Testis (tissue), 2 donors: ENCODE measurements around the gene GRIK1.

Source experiments
- CTCF ChIP-seq, 3 experiments: fragments of 450-650 bp in 2 of 3; fragments of 200-600 bp in 1 of 3; sonication (generic) in 1 of 3; IDR thresholded peaks; one replicate each; pipeline ENCODE4 v1.5.1; 2016 to 2019; ENCODE audit warnings: antibody characterized with exemption in 3 of 3, mild to moderate bottlenecking in 2 of 3, moderate library complexity in 1 of 3
- POLR2A ChIP-seq: fragments of 450-650 bp; IDR thresholded peaks from one replicate; pipeline ENCODE4 v1.6.1; 2017; ENCODE audit warnings: antibody characterized with exemption, mild to moderate bottlenecking, moderate library complexity

- TF ChIP-seq CTCF (IDR thresholded peaks at IDR 0.05) = no peak
- no peak for TF ChIP-seq POLR2A
Observed at GRCh38 chr21:29538115-29538514, 401.7 kb downstream of the GRIK1 start.
